ENCODE results near the gene ARHGAP22.

The ARHGAP22 gene

DNA sequence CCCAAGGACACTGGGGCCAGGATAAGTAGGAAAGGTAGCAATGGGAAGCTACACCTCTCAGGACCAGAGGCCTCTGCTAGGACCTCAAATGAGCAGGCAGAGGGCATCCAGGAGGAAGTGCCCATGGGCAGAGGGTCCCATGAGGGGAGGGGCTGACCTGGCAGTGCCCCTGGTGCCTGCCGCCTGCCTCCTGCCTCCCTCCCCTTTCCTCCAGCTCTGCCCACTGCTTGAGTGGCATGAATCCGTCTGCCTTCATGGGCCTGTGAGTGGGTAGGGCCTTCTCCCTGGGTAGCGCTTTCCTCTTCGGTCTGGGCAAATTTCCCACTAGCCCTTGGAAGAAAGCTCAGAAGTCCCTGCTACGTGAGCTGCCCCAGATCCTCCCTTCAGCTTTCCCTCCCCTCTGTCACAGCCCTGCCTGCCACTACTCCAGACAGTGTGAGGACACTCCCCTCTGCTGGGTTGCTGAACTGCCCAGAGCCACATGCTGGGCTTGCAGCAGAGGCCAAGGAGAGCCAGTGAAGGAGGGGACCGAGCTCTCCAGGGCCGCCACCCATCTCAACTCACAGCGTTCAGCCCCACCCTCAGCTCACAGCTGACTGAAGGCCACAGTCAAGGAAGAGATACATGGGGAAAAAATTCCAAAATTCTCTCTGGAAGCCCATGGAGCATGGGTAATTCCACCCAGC lies 141.4 kb downstream of the ARHGAP22 start:
- FAIRE-seq (no peak), DNase-seq (ENCODE audit: insufficient read length, low spot score) (no peak)
- TF ChIP-seq POLR2AphosphoS5 (IDR thresholded peaks at IDR 0.05; ENCODE audit: low read depth, low read length) = no peak
- TF ChIP-seq POLR2A (IDR thresholded peaks at IDR 0.05; ENCODE audit: low read depth, low read length) = no peak
- TF ChIP-seq TAF1 (IDR thresholded peaks at IDR 0.05; ENCODE audit: low read depth, low read length) = no peak
- no peak for TF ChIP-seq POU2F2 (IDR thresholded peaks at IDR 0.05; ENCODE audit: low read depth, low read length)
- TF ChIP-seq SPI1 (IDR thresholded peaks at IDR 0.05; ENCODE audit: low read depth, low read length) = no peak
- TF ChIP-seq PAX5 (IDR thresholded peaks at IDR 0.05; ENCODE audit: insufficient read depth, low read length, severe bottlenecking) = no peak

DNA sequence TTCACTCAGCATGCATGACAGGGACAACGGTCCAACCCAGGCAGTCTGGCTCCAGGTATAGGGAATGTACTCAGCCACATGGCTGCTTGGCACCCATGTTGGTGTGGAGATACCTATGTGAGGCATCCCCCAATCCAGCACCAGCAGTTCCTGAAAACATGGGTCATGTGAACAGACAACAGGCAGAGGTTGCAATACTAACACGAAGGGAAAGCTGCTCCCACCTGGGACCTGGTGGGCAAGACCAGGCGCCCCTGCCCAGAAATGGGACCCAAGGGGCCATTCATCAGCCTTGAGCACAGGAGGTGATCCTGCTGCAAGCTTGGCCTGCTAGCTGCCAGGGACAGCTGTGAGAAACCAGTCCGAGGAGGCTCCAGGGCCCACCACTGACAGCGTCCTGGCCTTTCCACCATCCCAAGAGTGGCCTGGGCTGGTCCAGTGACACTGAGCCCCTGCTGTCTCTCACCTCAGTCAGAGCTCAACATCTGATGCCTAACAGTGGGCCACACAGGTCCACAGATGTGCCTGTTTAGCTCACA lies 142.3 kb downstream of the ARHGAP22 start:
- TF ChIP-seq POLR2A (IDR thresholded peaks at IDR 0.05; ENCODE audit: low read depth, low read length) (no peak), POLR2AphosphoS5 (IDR thresholded peaks at IDR 0.05; ENCODE audit: low read depth, low read length) (no peak), TAF1 (IDR thresholded peaks at IDR 0.05; ENCODE audit: low read depth, low read length) (no peak), PAX5 (IDR thresholded peaks at IDR 0.05; ENCODE audit: insufficient read depth, low read length, severe bottlenecking) (no peak), SPI1 (IDR thresholded peaks at IDR 0.05; ENCODE audit: low read depth, low read length) (no peak), POU2F2 (IDR thresholded peaks at IDR 0.05; ENCODE audit: low read depth, low read length) (no peak)
- FAIRE-seq = no peak
- no peak for DNase-seq (ENCODE audit: insufficient read length, low spot score)

- FAIRE-seq (no peak), DNase-seq (ENCODE audit: insufficient read length, low spot score) (no peak)
- TF ChIP-seq POLR2AphosphoS5 (IDR thresholded peaks at IDR 0.05; ENCODE audit: low read depth, low read length) (no peak), SPI1 (IDR thresholded peaks at IDR 0.05; ENCODE audit: low read depth, low read length) (no peak), PAX5 (IDR thresholded peaks at IDR 0.05; ENCODE audit: insufficient read depth, low read length, severe bottlenecking) (no peak), POU2F2 (IDR thresholded peaks at IDR 0.05; ENCODE audit: low read depth, low read length) (no peak), TAF1 (IDR thresholded peaks at IDR 0.05; ENCODE audit: low read depth, low read length) (no peak)
Observed at GRCh38 chr10:48461623-48462481, 143.0 kb downstream of the ARHGAP22 start.

GRCh38 chr10:48460182-48460581 lies 144.7 kb downstream of the ARHGAP22 start:
- FAIRE-seq (no peak), DNase-seq (ENCODE audit: insufficient read length, low spot score) (no peak)
- TF ChIP-seq POLR2A (IDR thresholded peaks at IDR 0.05; ENCODE audit: low read depth, low read length) = no peak
- no peak for TF ChIP-seq PAX5 (IDR thresholded peaks at IDR 0.05; ENCODE audit: insufficient read depth, low read length, severe bottlenecking)
- no peak for TF ChIP-seq POU2F2 (IDR thresholded peaks at IDR 0.05; ENCODE audit: low read depth, low read length)
- no peak for TF ChIP-seq SPI1 (IDR thresholded peaks at IDR 0.05; ENCODE audit: low read depth, low read length)
- no peak for TF ChIP-seq POLR2AphosphoS5 (IDR thresholded peaks at IDR 0.05; ENCODE audit: low read depth, low read length)
- TF ChIP-seq TAF1 (IDR thresholded peaks at IDR 0.05; ENCODE audit: low read depth, low read length) = no peak

GRCh38 chr10:48459270-48460150 lies 145.4 kb downstream of the ARHGAP22 start:
- no peak for FAIRE-seq
- no peak for TF ChIP-seq POU2F2 (IDR thresholded peaks at IDR 0.05; ENCODE audit: low read depth, low read length)
- no peak for TF ChIP-seq POLR2AphosphoS5 (IDR thresholded peaks at IDR 0.05; ENCODE audit: low read depth, low read length)
- no peak for TF ChIP-seq POLR2A (IDR thresholded peaks at IDR 0.05; ENCODE audit: low read depth, low read length)
- TF ChIP-seq TAF1 (IDR thresholded peaks at IDR 0.05; ENCODE audit: low read depth, low read length) = no peak
- no peak for TF ChIP-seq PAX5 (IDR thresholded peaks at IDR 0.05; ENCODE audit: insufficient read depth, low read length, severe bottlenecking)
- TF ChIP-seq SPI1 (IDR thresholded peaks at IDR 0.05; ENCODE audit: low read depth, low read length) = no peak
- no peak for DNase-seq (ENCODE audit: insufficient read length, low spot score)

- FAIRE-seq (no peak), DNase-seq (ENCODE audit: insufficient read length, low spot score) (no peak)
- no peak for TF ChIP-seq POLR2AphosphoS5 (IDR thresholded peaks at IDR 0.05; ENCODE audit: low read depth, low read length)
- no peak for TF ChIP-seq PAX5 (IDR thresholded peaks at IDR 0.05; ENCODE audit: insufficient read depth, low read length, severe bottlenecking)
- TF ChIP-seq POU2F2 (IDR thresholded peaks at IDR 0.05; ENCODE audit: low read depth, low read length) = no peak
- no peak for TF ChIP-seq TAF1 (IDR thresholded peaks at IDR 0.05; ENCODE audit: low read depth, low read length)
- TF ChIP-seq POLR2A (IDR thresholded peaks at IDR 0.05; ENCODE audit: low read depth, low read length) = no peak
- no peak for TF ChIP-seq SPI1 (IDR thresholded peaks at IDR 0.05; ENCODE audit: low read depth, low read length)
Observed at GRCh38 chr10:48458662-48459048, 146.2 kb downstream of the ARHGAP22 start.

DNA sequence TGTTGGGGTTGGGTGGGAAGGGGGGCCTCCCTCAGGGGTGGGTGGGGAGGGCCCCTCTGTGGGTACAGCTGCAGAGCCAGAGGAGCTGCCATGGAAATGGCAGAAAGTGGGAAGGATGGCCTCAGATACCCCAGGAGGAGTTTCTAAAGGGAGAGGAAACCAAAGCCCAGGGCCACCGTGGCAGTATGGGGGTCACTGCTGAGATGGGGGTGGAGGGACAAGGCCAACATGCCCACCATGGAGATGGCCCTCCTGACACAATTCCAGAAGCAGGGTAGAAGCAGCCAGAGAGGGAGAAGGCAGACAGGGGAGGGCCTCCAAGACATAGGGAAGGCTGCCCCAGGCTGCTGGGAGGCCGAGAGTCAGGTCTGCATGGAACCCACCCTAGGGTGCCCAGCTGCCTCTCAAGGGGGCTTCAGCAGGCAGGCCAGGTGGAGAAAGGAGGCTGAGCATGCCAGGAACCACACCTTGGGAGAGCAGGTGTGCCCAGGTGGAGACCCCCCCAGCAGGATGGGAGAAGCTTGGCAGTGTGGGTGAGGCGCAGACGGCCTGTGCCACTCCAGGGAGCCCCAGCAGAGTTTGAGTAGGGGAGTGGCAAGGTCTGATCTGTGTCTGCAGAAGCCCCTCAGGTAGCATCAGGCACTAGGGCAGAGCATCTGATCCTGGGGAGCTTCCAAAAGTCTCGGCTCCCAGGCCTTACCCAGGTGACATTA lies 146.8 kb downstream of the ARHGAP22 start:
- TF ChIP-seq POLR2AphosphoS5 (IDR thresholded peaks at IDR 0.05; ENCODE audit: low read depth, low read length) (no peak), PAX5 (IDR thresholded peaks at IDR 0.05; ENCODE audit: insufficient read depth, low read length, severe bottlenecking) (no peak), POLR2A (IDR thresholded peaks at IDR 0.05; ENCODE audit: low read depth, low read length) (no peak)
- DNase-seq (ENCODE audit: insufficient read length, low spot score) (no peak), FAIRE-seq (no peak)
